ENCODE data around the gene GABBR1.

- TF ChIP-seq CTCF (IDR thresholded peaks at IDR 0.05) (no peak), SIN3A (IDR thresholded peaks at IDR 0.05; ENCODE audit: borderline replicate concordance, insufficient read depth, low read depth, low read length) (no peak), REST (IDR thresholded peaks at IDR 0.05; ENCODE audit: insufficient read depth in 1 of 2, low read depth in 2 of 2, low read length in 1 of 2) (no peak), POLR2AphosphoS5 (IDR thresholded peaks at IDR 0.05; ENCODE audit: low read depth, low read length) (no peak), TCF7L2 (IDR thresholded peaks at IDR 0.05; ENCODE audit: low read depth, low read length) (no peak)
Measured at GRCh38 chr6:29590218-29590808, 42.7 kb downstream of the GABBR1 start.
